NCI-H2081 treated with DMSO at 0.1 percent for 48 hours (cell line): ENCODE results near the gene WWOX.
"Not testable (repeated sequence)": the region's sequence is repeated elsewhere in the genome, so short reads cannot be mapped to it uniquely, and the experiment has no call there.

Experiments used
- DNase-seq: peaks from one replicate; lab custom pipeline; 2025; lab: John Stamatoyannopoulos, UW

Gene WWOX

DNA sequence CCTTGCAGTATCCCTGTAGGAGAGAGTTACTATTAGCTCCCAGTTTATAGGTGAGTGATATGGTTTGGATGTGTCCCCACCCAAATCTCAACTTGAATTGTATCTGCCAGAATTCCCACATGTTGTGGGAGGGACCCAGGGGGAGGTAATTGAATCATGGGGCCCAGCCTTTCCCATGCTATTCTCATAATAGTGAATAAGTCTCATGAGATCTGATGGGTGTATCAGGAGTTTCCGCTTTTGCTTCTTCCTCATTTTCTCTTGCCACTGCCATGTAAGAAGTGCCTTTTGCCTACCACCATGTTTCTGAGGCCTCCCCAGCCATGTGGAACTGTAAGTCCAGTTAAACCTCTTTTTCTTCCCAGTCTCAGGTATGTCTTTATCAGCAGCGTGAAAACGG is 592.3 kb downstream of the WWOX start:
- not testable (repeated sequence) for DNase-seq

GRCh38 chr16:78693496-78693895 is 594.0 kb downstream of the WWOX start:
- DNase-seq = no peak

GRCh38 chr16:78694414-78694813 is 595.0 kb downstream of the WWOX start:
- no peak for DNase-seq

DNA sequence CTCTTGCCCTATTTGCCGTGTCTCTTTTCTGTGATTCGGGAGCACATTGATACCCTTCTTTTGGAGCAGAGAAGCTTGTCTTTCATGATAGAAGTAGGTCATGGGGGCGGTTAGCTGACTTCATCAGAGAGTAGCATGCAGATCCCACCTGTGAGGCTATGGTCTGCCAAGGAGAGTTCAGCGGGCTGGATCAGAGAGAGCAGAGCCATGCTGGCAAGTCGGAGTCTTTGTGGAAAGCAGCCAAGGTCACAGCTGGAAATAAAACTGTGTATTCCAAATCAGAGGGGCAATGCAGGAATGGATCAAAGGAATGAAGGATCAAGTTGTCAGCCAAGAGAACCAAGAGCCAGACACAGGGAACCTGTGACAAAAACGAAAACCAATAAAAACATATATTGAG is 595.9 kb downstream of the WWOX start:
- no peak for DNase-seq

- DNase-seq = no peak
Observed at GRCh38 chr16:78696797-78697196, 597.3 kb downstream of the WWOX start.

DNA sequence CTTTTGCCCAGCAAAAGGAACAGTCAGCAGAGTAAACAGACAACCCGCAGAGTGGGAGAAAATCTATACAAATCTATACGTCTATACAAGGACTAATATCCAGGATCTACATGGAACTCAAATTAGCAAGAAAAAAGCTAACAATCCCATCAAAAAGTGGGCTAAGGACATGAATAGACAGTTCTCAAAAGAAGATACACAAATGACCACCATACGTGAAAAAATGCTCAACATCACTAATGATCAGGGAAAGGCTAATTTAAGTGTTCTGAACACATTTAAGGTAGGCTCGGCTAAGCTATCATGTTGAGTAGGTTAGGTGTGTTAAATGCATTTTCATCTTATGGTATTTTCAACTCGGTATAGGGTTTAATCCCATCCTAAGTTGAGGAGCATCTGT is 598.0 kb downstream of the WWOX start:
- no peak for DNase-seq

DNA sequence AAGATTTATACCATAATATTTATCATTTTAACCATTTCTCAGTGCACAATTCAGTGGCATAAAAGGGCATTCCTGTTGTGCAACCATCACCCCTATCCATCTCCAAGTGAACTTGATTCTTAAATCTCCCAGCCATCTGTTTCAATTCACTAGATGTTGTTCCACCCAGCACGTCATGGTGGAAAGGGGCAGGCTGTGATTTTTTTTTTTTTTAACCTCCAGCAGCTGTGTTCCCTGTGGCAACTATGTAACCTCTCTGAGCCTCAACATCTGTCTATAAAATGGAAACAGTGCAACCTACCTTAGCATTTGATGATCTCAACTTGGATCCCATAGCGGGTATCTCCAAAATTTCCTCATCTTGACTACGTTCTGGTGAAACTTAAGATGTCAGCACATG is 604.5 kb downstream of the WWOX start:
- no peak for DNase-seq

DNA sequence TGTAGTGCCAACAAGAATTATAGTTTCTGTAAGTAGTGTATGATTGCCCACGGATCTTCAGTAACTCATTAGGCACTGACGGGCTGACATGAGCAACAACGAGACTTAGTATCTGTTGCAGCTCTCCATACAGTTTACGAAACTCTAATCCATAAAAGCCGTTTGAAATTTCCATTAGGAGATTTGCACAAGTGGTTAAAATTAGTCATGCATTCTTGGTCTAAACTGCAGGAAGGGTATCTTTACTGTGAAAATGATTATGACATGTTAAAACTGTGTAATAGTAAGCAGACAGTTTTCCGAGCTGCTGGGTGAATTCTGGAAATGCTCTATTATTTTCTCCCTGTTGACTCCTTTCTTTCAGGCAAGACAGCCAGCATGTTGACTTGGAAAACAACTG is 605.0 kb downstream of the WWOX start:
- DNase-seq = no peak

DNA sequence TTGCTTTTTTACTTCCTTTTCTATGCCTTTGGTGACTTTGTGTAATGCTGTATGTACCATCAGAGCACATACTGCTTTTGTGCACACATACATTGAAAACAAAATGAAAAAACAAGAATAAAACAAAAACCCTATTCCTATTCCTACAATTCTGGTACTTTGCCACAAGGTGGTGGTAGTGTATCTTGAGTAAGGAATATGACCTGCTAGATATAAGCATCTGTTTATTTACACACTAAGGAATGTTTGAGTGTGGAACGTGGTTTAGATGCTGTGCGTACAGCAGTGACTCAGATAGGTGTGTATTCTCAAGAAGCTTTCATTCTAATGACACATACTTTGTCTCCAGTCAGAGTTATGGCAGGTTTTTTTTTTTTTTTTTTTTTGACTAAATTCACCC is 606.2 kb downstream of the WWOX start:
- DNase-seq = no peak

DNA sequence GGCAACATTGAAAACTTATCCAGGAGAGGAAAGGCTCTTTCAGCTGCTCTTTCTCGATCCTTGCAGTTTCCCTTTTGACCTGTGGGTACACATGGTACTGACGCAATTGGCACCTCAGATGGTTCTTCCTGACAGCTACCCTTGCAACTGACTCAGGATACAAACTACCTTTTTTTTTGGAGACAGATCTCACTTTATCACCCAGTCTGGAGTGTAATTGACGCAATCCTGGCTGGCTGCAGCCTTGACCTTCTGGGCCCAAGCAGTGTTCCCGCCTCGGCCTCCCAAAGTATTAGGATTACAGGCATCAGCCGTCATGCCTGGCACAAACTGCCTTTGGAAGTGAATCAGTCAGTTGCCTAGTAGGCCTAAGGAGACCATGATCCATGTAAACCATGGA is 607.2 kb downstream of the WWOX start:
- DNase-seq = no peak

DNA sequence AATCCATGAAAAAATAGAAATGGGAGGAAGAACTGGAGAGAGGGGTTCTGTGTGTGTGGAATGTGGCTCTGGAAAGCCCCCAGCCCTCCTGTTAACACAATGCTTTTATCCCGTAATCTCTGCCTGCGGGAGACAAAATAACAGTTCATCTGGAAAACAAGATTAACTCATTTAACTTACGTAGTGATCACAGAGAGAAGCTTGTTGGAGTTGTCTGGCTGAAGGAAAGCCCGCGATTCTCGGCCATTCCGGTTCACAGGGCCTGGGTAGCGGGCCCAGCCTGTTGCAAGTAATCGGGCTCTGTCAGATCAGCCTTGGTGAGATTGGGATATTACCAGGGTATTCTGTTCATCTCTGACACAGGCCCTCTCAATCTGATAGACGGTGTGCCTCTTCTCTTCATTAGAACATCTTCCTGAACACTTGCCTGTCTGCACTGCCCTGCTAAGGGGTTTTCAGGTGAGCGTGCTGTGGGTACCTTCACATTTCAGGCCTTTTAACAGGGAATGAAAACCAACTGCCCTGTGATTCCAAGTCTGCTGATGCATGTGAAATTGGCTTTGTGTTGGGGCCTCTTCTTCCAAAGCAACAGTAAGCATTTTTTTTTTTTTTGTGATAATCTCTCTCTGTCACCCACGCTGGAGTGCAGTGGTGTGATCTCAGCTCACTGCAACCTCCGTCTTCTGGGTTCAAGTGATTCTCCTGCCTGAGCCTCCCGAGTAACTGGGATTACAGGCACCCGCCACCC is 609.9 kb downstream of the WWOX start:
- DNase-seq = no peak

DNA sequence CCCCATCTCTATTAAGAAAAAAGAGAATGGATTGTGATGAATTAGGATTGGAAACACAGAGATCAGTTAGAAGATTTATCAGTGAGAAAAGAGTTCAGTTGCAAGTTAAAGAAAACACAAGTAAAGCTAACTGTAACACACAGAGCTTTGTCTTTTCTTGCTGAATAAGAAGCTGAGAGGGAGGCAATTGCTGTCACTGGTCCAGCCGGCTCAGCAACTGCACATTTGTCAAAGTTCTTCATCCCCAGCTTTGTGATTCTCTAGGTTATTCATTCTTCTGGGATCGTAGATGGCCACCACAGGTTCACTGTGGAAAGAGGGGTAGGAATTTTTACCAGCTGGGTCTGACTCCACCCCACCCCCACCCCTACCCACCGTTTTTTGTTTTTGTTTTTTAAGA is 615.7 kb downstream of the WWOX start:
- no peak for DNase-seq

DNA sequence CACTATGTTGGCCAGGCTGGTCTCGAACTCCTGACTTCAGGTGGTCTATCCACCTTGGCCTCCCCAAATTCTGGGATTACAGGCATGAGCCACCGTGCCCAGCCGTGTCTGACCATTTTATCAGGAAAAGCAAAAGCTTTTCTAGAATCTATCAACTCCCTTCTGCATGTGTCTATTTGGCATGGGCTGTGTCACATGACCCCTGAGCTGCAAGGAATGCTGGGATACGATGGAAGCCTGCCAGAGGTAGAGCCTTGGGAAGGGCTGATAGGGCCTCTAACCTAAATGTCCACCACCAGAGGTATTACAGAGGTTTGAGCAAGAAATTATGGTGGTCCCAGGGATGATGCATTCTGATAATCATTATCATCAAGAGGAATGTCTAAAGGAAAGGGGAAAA is 616.2 kb downstream of the WWOX start:
- DNase-seq = no peak

- DNase-seq = no peak
Observed at GRCh38 chr16:78718141-78718540, 618.7 kb downstream of the WWOX start.

- DNase-seq = no peak
Observed at GRCh38 chr16:78720416-78720815, 621.0 kb downstream of the WWOX start.

DNA sequence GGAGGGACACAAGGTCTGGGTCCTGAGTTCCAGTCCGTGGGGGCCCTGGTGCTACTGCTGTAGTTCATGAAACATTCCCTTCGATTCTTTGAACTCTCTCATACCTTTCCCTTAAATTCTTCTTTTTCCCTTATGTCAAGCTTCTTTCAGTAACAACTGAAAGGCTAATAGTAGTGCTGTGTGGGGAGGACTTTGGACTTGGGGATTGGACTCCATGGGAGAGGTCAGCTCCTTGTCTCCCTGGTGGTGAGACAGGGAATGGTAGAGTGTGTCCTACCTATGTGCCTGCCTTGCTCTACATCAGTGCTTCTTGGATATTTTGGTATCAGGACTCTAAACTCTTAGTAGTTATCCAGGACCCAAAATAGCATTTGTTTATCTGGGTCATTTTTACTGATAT is 628.1 kb downstream of the WWOX start:
- DNase-seq = no peak

GRCh38 chr16:78729687-78730086 is 630.2 kb downstream of the WWOX start:
- no peak for DNase-seq

DNA sequence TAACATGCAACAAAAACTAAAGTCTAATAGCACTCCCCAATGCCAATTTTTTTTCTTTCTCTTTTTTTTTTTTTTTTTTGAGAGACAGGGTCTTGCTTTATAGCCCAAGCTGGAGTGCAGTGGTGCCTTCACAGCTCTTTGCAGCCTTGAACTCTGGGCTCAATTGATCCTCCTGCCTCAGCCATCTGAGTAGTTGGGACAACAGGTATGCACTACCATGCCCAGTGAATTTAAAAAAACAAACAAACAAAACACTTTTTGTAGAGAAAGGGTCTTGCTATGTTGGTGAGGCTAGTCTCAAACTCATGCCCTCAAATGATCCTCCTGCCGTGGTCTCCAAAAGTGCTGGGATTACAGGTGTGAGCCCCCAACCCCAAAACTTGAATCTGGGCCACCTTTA is 632.3 kb downstream of the WWOX start:
- no peak for DNase-seq

DNA sequence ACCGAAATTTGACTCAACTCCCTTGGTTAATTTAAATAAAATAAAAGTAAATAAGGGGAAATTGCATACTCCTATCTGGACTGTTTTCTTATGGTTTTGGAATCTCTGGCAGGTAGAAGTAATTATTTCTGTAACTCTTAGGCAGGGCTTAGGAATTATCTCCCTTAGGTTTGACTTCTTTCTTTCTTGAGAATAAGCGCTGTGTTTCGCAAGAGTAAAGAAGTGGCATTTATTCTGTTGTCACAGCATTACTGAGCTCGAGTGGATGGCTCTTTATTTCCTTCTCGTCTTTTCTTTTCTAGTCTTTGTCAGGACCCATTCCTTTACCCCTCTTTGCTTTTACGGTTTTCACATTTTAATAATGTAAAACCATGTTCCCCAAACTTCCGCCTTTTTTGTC is 633.2 kb downstream of the WWOX start:
- DNase-seq = no peak

GRCh38 chr16:78735337-78735736 is 635.9 kb downstream of the WWOX start:
- DNase-seq = no peak

DNA sequence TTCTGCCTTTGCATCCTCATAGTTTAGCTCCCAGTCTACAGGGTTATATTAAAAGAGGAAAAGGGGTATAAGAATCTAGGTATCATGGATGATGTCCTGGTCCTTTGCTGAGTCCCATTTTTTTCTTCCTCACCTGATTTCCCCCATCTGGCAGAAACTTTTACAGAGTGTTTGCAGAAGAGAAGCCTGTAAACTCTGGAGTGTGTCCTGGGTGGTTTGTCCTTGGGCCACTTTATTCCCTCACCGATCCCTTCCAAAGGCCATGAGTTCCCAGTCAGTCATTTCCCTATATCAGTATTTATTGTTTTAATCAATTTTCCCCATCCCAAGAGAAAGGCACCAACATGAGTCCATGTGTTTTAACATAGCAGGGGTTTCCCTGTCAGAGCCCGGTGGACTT is 638.2 kb downstream of the WWOX start:
- DNase-seq = no peak

DNA sequence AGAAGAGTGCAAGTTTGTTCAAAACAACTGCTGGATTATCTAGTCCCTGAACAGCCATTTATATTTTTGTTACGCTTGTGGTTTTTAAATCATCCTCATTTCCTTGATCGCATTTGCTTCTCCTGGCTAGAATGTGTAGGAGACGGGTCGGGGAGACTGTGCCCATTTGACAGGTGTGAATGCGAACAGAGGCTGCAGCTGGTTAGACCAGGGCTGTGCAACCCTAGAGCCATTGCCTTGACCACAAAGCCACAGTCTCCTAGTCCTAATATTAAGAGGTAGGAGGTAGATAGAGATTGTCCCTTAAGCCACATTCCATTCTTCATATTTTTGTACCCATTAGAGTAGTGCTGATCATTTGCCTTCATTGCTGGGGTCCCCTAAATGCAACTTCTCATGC is 639.1 kb downstream of the WWOX start:
- DNase-seq = no peak

- no peak for DNase-seq
Observed at GRCh38 chr16:78740269-78740668, 640.8 kb downstream of the WWOX start.

GRCh38 chr16:78742501-78743283 is 643.2 kb downstream of the WWOX start:
- DNase-seq = no peak
